Urinary bladder (tissue), 4 donors: ENCODE data around the gene RAD21L1. TPM values are rescaled to one million over a fixed set of nuclear protein-coding genes. Genes with fewer than 3 reads are reported as not detected.

ENCODE experiments used
- DNase-seq: peaks from one replicate; pipeline ENCODE4 v3.0.0-alpha.2; 2015; ENCODE audit errors: extremely low spot score
- H3K27ac ChIP-seq: one replicate; pipeline ENCODE4 v1.5.1; 2013; ENCODE audit warnings: low read depth, mild to moderate bottlenecking, moderate library complexity
- H3K36me3 ChIP-seq: one replicate; pipeline ENCODE4 v1.6.1; 2013; ENCODE audit warnings: mild to moderate bottlenecking, moderate library complexity; ENCODE audit not compliant: insufficient read depth
- H3K4me1 ChIP-seq: one replicate; pipeline ENCODE4 v1.6.1; 2013; ENCODE audit warnings: mild to moderate bottlenecking, moderate library complexity; ENCODE audit not compliant: insufficient read depth
- H3K4me3 ChIP-seq: one replicate; pipeline ENCODE4 v1.5.1; 2013; ENCODE audit warnings: low read depth, low read length
- WGBS: extraction: QIAGEN DNeasy Blood & Tissue Kit; methylation state at CpG from one replicate; pipeline ENCODE4 v1.1.7; 2013; 5-methylcytosine and 5-hydroxymethylcytosine counted together
- polyA plus RNA-seq: library from polyadenylated mRNA; stranded (reverse); fragments of 200-250 nt; gene quantifications from one replicate; pipeline ENCODE4 v1.2.3, GENCODE V29; 2013
- total RNA-seq: library from RNA; depleted of rRNA; stranded (reverse); fragments of >200 nt; gene quantifications from one replicate; pipeline ENCODE4 v1.2.3, GENCODE V29; 2014
- donor health status: healthy with polysubstance abuse.
- donor health status: healthy.

The RAD21L1 gene
- total and polyA plus RNA-seq, 2 donors, result not detected

GRCh38 chr20:1277529-1278322 is 51.9 kb downstream of the RAD21L1 start:
- Histone ChIP-seq H3K4me1 (no peaks in the 10 kb centered on the region), H3K27ac (no peak overlapping the region), H3K4me3 (no peak overlapping the region), H3K36me3 (no peaks in the 10 kb centered on the region)
- no peak for DNase-seq
- WGBS, result 94% methylated on average over 8 of the region's 8 CpGs

GRCh38 chr20:1278993-1279392 is 53.1 kb downstream of the RAD21L1 start:
- H3K4me1 ChIP-seq, result no peaks in the 10 kb centered on the region
- WGBS, result 91% methylated on average over 4 of the region's 4 CpGs
- H3K4me3 ChIP-seq, result no peak overlapping the region
- no peak overlapping the region for H3K27ac ChIP-seq
- no peaks in the 10 kb centered on the region for H3K36me3 ChIP-seq
- no peak for DNase-seq

DNA sequence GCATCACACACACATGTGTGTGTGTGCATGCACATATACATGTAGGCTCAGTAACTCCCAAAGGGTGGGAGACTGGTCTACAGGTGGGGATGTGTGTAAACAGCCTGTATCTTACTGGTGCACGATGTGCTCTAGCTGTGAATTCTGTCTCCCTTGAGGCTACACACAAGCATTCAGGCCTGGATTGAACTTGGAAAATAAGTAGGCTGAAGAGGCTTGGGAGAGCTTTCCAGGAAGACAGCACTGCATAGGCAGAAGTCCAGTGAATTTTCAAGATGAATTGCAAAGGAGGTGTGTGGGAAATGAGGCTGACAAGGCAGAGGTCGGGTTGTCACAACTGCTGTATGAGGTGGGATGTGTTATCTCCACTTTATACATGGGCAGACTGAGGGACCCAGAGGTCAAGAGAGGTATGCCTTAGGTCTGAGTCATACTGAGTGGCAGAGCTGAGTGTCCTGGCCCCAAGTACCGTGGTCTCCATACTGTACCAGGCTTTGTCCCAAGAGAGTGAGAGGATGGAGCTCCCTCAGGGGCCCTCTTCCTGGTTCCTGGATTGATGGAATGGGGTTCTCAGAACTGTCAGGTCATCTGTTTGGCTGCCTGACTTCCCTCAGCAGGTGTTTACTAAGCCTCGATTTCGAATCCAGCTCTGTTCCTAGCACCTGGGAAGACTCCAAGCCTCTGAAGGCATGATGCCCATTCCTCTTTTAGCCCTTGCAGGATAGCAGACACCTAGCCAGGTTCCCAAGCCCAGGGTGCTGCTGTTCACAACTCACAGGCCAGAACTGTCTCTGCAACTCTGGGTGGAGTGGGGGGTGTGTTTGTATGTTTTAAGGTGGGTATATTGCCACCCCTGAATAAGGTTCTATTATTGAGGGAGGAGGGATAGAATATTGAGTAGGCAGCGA is 54.6 kb downstream of the RAD21L1 start:
- no peaks in the 10 kb centered on the region for H3K4me1 ChIP-seq
- 70% methylated on average over 6 of the region's 6 CpGs for WGBS
- DNase-seq, result no peak
- H3K36me3 ChIP-seq, result no peaks in the 10 kb centered on the region
- H3K4me3 ChIP-seq, result no peak overlapping the region
- H3K27ac ChIP-seq, result no peak overlapping the region

GRCh38 chr20:1281279-1282057 is 55.6 kb downstream of the RAD21L1 start:
- no peak for DNase-seq
- no peaks in the 10 kb centered on the region for H3K36me3 ChIP-seq
- no peak overlapping the region for H3K4me3 ChIP-seq
- H3K27ac ChIP-seq, result no peak overlapping the region
- H3K4me1 ChIP-seq, result no peaks in the 10 kb centered on the region
- WGBS, result 70% methylated on average over 7 of the region's 7 CpGs

DNA sequence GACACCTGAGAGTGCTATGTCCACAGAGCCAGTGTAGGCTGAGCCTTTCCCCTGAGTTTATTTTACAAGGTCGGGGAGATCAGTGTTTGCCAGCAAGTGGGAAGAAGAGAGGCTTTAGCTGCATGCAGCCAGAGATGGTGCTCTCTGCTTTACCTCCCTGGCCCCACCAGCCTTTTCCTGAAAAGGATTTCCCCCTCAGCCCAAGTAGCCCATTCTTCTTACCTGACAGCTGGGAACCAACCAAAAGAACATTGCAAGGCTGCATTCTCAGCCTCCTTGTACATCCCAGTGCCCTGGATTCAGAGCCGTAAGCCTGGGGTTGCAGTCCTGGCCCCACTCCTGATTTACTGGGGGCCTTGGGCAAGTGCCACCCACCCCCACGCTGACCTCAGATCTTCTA is 57.1 kb downstream of the RAD21L1 start:
- Histone ChIP-seq H3K27ac (no peak overlapping the region), H3K4me3 (no peak overlapping the region), H3K36me3 (no peaks in the 10 kb centered on the region), H3K4me1 (no peaks in the 10 kb centered on the region)
- 55% methylated on average over 3 of the region's 3 CpGs for WGBS
- DNase-seq, result no peak

DNA sequence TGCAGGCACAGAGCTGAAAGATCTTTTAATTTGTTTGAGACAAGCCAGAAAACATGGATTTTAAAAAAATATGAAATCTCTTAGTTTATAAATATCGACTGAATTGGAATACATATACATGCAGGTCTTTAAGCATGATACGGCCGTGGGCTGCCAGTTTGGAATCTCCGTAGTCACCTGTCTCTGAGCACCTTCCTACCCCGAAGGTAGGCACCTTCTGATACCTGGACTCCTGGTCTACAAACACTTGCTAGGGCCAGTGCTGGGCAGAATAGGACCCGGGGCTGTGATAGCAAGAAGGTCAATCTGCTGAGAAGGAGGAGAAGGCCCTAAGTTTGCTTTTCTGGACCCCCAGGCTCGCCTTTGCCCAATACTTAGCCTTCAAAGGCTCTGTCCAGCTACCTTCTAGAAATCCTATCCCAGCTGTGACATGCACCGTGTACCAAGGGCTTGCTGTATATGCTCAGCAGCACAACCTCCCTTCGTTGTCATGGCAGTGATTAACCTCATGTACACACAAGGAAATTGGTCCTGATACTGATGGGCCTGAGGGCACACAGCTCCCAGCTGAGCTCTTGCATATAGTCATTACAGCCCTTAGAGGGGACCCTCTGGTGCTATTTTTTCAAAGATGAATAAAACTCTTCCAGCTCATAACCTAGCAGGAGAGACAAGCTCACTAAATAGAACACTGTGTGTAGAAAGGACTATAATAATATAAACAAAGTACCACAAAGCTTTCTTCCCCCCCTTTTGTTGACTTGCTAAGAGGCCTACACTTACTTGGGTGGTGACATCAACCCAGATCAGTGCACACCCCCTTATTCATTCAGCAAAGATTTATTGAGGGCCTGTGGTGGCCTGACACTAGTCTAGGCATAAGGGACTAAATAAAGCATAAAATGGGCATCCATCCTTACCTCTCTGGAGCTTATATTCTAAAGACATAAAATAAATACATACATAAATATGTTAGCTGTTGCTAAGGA is 58.0 kb downstream of the RAD21L1 start:
- Histone ChIP-seq H3K27ac (no peak overlapping the region), H3K4me1 (no peaks in the 10 kb centered on the region), H3K4me3 (no peak overlapping the region), H3K36me3 (no peaks in the 10 kb centered on the region)
- 79% methylated on average over 9 of the region's 9 CpGs for WGBS
- no peak for DNase-seq

GRCh38 chr20:1286267-1287024 is 60.6 kb downstream of the RAD21L1 start:
- WGBS, result 81% methylated on average over 9 of the region's 9 CpGs
- H3K36me3 ChIP-seq, result no peaks in the 10 kb centered on the region
- no peak overlapping the region for H3K27ac ChIP-seq
- no peak overlapping the region for H3K4me3 ChIP-seq
- H3K4me1 ChIP-seq, result no peaks in the 10 kb centered on the region
- DNase-seq, result no peak

- no peak overlapping the region for H3K4me3 ChIP-seq
- no peaks in the 10 kb centered on the region for H3K36me3 ChIP-seq
- no peak for DNase-seq
- WGBS, result 70% methylated on average over 1 of the region's 1 CpG
- no peaks in the 10 kb centered on the region for H3K4me1 ChIP-seq
- no peak overlapping the region for H3K27ac ChIP-seq
Observed at GRCh38 chr20:1287306-1287705, 61.5 kb downstream of the RAD21L1 start.

DNA sequence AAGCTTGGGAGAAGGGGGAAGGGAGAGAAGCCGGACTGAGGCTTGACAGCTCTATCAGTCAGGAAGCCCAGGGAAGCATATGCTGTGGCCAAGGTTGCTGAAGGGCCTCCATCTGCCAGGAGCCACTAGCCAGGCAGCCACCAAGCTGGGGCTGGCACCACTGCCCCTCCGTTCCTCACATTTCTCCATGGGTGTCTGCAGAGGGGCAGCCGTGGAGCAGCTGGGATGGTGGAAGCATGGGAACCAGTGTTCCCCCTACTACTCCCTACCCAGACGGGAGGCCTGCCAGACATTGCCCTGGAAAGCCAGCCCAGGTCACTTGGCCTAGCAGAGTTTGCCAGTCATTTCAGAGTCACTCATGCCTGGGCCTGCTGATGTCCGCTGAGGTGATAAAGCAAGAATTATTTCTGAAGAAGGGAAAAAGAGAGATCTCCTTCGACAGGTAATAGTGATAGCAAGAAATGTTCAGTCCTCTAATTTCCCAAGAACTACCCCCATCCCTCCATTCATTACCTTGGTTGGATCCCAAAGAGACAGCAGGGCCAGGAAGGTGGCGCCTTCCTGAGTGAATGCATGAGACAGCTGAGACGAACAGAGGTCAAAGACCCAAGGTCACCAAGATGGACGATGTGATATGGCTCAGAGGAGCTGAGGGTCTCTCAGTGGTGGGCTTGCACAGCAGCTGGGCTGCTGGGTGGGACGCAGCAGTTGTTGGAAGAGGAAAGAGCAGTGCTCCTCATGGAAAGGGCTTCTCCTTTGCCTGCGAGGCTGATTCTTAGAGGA is 62.1 kb downstream of the RAD21L1 start:
- Histone ChIP-seq H3K36me3 (no peaks in the 10 kb centered on the region), H3K4me3 (no peak overlapping the region), H3K4me1 (no peaks in the 10 kb centered on the region), H3K27ac (no peak overlapping the region)
- 86% methylated on average over 11 of the region's 11 CpGs for WGBS
- no peak for DNase-seq

DNA sequence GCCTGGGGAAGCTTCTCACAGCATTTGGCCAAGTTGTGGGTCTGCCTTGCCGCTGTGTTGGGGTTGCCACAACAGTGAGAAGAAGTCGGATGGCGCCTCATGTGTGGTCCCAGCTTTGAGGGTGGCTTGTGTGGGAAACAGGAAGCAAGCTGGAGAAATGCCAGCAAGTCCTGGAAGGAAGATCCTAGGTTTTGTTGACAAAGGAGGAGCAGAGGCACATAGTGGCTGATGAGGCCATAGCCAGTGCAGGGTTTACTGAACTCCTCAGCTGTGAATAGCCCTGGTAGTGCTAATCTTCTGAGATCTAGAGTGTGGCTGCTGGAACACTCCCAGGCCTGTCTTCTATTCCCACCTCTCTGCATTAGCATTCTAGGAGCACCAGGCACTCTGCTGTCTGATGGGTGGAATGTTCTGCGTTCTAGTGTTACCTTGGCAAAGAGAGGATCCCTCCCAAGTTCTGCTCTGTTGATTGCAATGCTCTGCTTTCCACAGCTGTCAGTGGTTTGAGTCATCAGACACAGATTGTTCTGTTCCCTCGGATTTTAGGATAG is 65.4 kb downstream of the RAD21L1 start:
- Histone ChIP-seq H3K4me3 (no peak overlapping the region), H3K4me1 (no peaks in the 10 kb centered on the region), H3K36me3 (no peaks in the 10 kb centered on the region), H3K27ac (no peak overlapping the region)
- 58% methylated on average over 5 of the region's 5 CpGs for WGBS
- no peak for DNase-seq

DNA sequence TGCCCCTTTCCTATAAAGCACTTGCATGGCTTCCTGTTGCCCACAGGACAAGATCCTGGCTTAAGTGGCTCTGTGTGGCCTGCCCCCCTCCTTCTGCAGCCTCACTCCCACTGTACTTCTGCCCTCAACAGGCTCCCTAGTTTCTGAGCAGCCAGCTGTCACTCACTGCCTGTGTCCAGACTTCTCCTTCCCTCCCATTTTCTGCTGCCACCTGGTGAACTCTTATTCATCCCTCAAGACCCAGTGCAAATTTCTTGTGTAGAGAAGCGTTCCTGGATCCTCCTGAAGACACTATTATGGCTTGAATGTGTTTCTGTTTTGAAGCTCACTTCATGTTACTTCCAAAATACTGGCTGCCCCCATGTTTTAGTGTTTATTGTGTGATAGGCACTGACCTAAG is 66.8 kb downstream of the RAD21L1 start:
- Histone ChIP-seq H3K27ac (no peak overlapping the region), H3K36me3 (no peaks in the 10 kb centered on the region), H3K4me1 (no peaks in the 10 kb centered on the region), H3K4me3 (no peak overlapping the region)
- no peak for DNase-seq
- 91% methylated on average over 1 of the region's 1 CpG for WGBS
